Spinal cord (tissue), 10 donors: Measurements from ENCODE around the gene PCSK5. TPM values are rescaled to one million over a fixed set of nuclear protein-coding genes. Genes with fewer than 3 reads are reported as not detected.
A peak's percentile ranks its signal among the peaks of the same experiment; 100 is the strongest.
"Not testable (repeated sequence)": the region's sequence is repeated elsewhere in the genome, so short reads cannot be mapped to it uniquely, and the experiment has no call there.

Source experiments
- DNase-seq, 6 donors: peaks; one replicate each; pipeline versions ENCODE4 v3.0.0 to v3.0.0-alpha.2; 2013 to 2015; ENCODE audit warnings: low spot score in 6 of 6, low read depth in 4 of 6
- H3K27ac ChIP-seq: one replicate; pipeline ENCODE4 v1.5.1; 2013; ENCODE audit warnings: low read depth, low read length, control low read depth
- H3K27me3 ChIP-seq: one replicate; pipeline ENCODE4 v1.6.1; 2013; ENCODE audit warnings: low read length; ENCODE audit not compliant: control insufficient read depth, insufficient read depth
- H3K36me3 ChIP-seq: one replicate; pipeline ENCODE4 v1.6.1; 2013; ENCODE audit warnings: low read length; ENCODE audit not compliant: control insufficient read depth, insufficient read depth
- H3K4me1 ChIP-seq: one replicate; pipeline ENCODE4 v1.6.1; 2013; ENCODE audit warnings: low read length; ENCODE audit not compliant: control insufficient read depth, insufficient read depth
- H3K4me3 ChIP-seq: one replicate; pipeline ENCODE4 v1.5.1; 2013; ENCODE audit warnings: low read depth, low read length, control low read depth
- H3K9me3 ChIP-seq: one replicate; pipeline ENCODE4 v1.6.1; 2013; ENCODE audit warnings: low read length; ENCODE audit not compliant: control insufficient read depth, insufficient read depth
- WGBS: methylation state at CpG from one replicate; pipeline ENCODE4 v1.1.5; 2013; ENCODE audit warnings: missing lambda C conversion rate; ENCODE audit not compliant: insufficient coverage; 5-methylcytosine and 5-hydroxymethylcytosine counted together
- polyA plus RNA-seq, 2 donors: library from polyadenylated mRNA; unstranded; fragments of 120-200 nt; gene quantifications; one replicate each; pipeline ENCODE4 v1.2.1, GENCODE V29; 2013; ENCODE audit not compliant: insufficient read length in 2 of 2
- total RNA-seq, 2 donors: library from RNA; depleted of rRNA in 1 of 2; stranded (reverse); fragments of 120-200 nt in 1 of 2; fragments of >200 nt in 1 of 2; gene quantifications; one replicate each; pipeline versions ENCODE4 v1.2.3 to v1.2.4, GENCODE V29; 2013 to 2014
- donor health status: healthy.

Gene PCSK5
- total and polyA plus RNA-seq, 4 donors = 8.8 to 15.6 (median 12.5) TPM

DNA sequence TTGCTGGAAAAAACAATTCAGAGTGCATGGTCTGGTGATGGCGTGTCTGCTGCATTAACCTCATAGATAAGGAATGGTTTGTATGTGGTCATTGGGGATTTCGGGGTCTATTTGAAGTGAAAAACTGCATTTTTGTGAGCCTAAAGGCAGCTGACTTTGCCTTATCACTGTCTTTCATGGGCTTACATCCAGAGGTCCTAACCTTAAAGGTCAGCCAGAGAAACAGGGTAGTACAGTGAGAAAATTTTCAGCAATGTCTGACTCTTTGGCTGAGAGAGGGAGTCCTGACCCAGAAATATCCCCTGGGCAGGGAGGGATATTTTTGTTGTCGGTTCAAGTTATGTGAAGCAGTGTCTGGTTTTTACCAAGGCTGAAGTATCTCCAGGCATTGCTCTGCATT, 5.7 kb downstream of the PCSK5 start:
- Histone ChIP-seq H3K27ac (no peak overlapping the region), H3K9me3 (no peaks in the 10 kb centered on the region), H3K27me3 (peaks cover 3% of the 10 kb centered on the region), H3K4me3 (no peak overlapping the region), H3K4me1 (peaks cover 15% of the 10 kb centered on the region), H3K36me3 (no peaks in the 10 kb centered on the region)
- no peak for DNase-seq
- WGBS = 84% methylated on average over 3 of the region's 3 CpGs

DNA sequence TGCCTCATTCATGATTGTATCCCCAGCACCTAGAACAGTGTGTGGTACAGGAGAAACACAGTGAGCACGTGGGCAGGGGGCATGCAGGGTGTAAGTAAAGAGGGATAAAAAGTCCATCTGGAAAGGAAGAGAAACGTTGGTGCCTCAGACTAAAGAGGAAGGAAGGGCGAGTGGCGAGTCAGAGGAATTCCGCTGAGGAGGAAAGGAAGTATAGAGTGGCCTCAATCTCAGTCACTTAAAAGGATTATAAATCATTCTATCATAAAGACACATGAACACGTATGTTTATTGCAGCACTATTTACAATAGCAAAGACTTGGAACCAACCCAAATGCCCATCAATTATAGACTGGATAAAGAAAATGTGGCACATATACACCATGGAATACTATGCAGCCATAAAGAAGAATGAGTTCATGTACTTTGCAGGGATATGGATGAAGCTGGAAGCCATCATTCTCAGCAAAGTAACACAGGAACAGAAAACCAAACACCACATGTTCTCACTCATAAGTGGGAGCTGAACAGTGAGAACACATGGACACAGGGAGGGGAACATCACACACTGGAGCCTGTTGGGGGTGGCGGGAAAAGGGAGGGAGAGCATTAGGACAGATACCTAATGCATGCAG, 10.5 kb downstream of the PCSK5 start:
- not testable (repeated sequence) for H3K27ac ChIP-seq, H3K27me3 ChIP-seq, DNase-seq, H3K4me1 ChIP-seq, H3K36me3 ChIP-seq, H3K4me3 ChIP-seq, H3K9me3 ChIP-seq
- WGBS = 100% methylated on average over 1 of the region's 7 CpGs

DNA sequence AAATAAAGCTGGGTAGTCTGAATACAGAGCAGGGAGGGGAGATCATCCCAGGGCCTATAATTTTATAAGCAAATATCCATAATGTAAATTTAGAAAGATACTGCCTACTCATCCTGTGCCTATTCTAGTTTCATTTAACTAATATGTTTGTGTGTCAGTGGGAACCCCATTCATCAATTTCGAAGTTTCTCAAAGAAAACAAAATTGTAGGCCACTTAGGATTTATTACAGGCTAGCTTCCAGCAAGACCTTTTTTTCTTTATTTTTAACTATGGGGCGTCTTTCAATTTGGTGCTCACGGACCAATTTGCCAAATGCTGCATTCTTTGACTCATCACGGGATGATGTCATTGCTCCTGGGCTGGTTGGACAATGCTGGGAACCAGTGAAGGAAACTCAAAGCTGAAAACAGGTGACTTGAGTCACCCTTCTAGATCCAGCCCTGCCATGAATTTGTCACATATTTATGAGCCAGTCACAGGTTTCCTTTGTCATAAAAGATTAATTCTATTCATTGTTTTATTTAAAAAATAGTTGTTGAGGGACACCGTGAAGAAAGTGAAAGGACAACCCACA, 13.4 kb downstream of the PCSK5 start:
- H3K27ac ChIP-seq = no peak overlapping the region
- no peaks in the 10 kb centered on the region for H3K9me3 ChIP-seq
- no peaks in the 10 kb centered on the region for H3K36me3 ChIP-seq
- 57% methylated on average over 1 of the region's 5 CpGs for WGBS
- no peak overlapping the region for H3K4me3 ChIP-seq
- H3K27me3 ChIP-seq = no peaks in the 10 kb centered on the region
- DNase-seq = peak in 1 of 6 donors; percentile 21
- no peaks in the 10 kb centered on the region for H3K4me1 ChIP-seq

DNA sequence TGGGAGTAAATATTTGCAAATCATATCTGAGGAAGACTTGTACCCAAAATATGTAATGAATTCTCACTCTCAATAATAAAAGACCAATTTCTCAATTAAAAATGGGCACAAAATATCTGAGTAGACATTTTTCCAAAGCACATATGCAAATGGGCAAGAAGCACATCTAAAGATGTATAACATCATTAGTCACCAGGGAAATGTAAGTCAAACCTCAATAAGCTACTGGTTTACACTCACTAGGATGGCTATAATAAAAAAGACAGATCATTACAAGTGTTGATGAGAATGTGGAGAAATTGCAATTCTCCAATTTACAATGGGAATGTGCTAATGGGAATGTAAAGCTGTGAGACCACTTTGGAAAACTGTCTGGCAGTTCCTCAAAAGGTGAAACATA, 13.9 kb downstream of the PCSK5 start:
- Histone ChIP-seq H3K4me3 (no peak overlapping the region), H3K27me3 (no peaks in the 10 kb centered on the region), H3K27ac (no peak overlapping the region), H3K36me3 (no peaks in the 10 kb centered on the region), H3K9me3 (no peaks in the 10 kb centered on the region), H3K4me1 (no peaks in the 10 kb centered on the region)
- no peak for DNase-seq

DNA sequence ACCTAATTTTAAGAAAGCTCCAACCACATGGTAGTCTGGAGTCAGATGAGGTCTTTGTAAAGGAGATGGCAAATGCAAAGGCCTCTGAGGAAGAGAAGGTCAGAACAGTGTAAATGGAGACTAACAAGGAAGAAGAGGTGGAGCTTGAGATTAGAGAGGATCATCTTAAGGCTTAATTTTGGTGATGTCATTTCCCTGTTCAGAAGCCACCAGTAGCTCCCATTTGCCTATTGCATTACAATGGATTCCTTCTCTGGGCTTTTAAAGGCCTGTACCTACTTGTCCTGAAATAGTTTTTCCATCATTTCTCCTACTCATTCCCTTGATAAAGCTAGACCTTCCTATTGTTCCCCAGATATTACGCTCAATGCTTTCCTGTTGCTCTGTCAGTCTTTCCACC, 16.1 kb downstream of the PCSK5 start:
- Histone ChIP-seq H3K9me3 (no peaks in the 10 kb centered on the region), H3K27ac (no peak overlapping the region), H3K4me3 (no peak overlapping the region), H3K4me1 (no peaks in the 10 kb centered on the region), H3K27me3 (no peaks in the 10 kb centered on the region), H3K36me3 (no peaks in the 10 kb centered on the region)
- WGBS = 94% methylated on average over 1 of the region's 1 CpG
- DNase-seq = no peak

DNA sequence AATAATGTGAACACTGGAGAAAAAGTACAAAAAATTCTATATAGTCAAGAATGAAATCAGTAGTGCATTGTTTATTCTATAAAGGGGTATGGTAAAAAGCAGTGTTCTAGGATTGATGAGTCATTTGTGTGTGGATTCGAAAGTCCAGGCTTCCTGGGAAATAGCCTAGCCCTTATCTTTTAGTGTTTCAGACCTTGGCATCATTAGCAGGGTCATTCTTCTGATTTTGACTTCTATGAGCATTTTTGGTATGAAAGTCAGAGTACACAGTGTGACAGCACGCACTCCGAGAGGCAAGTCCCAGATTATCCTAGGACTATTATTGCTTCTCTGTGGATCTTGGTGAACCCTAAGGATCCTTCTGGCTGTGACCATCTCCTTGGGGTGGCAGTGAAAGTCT, 16.9 kb downstream of the PCSK5 start:
- no peak for DNase-seq
- Histone ChIP-seq H3K4me3 (no peak overlapping the region), H3K27ac (no peak overlapping the region), H3K9me3 (no peaks in the 10 kb centered on the region), H3K4me1 (no peaks in the 10 kb centered on the region), H3K27me3 (no peaks in the 10 kb centered on the region), H3K36me3 (no peaks in the 10 kb centered on the region)
- 100% methylated on average over 3 of the region's 3 CpGs for WGBS

DNA sequence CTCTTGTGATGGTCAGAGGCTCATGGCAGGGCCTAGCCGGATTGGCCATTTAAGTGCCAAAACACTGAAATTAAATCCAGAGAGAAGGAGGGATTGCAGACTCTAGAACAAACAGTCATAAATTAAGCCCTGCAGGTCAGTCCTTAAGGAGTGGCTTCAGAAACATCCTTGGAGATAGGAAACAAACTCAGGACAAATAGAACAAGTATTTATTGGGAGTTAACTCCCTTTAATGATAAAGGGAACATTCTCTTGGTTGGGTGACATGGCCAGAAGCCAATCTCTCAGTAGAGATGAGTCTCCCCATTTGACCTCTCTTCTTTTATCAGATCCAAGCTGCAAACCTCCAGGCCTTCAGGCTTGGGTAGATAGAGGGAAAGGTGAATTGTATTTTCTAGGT, 17.4 kb downstream of the PCSK5 start:
- Histone ChIP-seq H3K4me1 (no peaks in the 10 kb centered on the region), H3K4me3 (no peak overlapping the region), H3K9me3 (no peaks in the 10 kb centered on the region), H3K27me3 (no peaks in the 10 kb centered on the region), H3K27ac (no peak overlapping the region), H3K36me3 (no peaks in the 10 kb centered on the region)
- no peak for DNase-seq
- 67% methylated on average over 1 of the region's 1 CpG for WGBS

DNA sequence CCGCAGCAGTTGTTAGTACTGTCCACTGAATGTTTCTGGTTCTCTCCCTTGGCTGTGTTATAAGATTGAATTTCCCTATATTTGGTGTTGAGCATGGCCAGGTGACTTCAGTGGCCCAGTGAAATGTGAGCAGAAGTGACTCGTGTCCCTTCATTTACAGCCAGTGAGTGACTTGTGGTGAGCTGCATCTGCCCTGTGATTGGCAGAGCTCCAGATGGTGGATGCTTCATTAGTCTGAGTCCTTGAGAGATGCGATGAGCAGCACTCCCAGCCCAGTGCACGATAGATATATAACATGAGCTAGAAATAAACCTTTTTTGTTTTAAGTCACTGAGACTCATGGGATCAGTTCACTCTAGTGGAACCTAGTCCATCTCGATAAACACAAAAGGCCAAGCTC, 19.3 kb downstream of the PCSK5 start:
- no peak overlapping the region for H3K4me3 ChIP-seq
- H3K27me3 ChIP-seq = no peaks in the 10 kb centered on the region
- H3K36me3 ChIP-seq = no peaks in the 10 kb centered on the region
- DNase-seq = peak in 3 of 6 donors; percentile 23 to 74 (median 51)
- H3K9me3 ChIP-seq = no peaks in the 10 kb centered on the region
- WGBS = 59% methylated on average over 4 of the region's 5 CpGs
- H3K27ac ChIP-seq = no peak overlapping the region
- no peaks in the 10 kb centered on the region for H3K4me1 ChIP-seq

DNA sequence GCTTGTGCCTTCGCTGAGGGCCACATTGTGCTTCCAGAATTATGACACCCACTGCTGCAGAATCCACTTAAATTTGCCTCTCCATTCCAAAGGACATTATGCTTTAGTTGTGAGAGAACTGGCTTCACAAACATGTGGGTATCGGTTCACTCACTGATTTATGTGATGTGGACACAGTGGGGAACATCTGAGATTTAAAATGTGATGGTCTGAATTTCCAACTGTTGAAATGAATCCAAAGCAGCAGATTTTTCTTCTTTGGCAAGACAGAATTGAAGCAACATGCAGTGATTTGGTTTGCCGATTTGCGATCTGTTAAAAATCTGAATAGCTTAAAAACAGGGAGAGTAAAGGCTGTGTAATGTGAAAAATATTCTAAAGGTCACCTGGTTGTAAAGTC, 20.3 kb downstream of the PCSK5 start:
- WGBS = 27% methylated on average over 3 of the region's 4 CpGs

DNA sequence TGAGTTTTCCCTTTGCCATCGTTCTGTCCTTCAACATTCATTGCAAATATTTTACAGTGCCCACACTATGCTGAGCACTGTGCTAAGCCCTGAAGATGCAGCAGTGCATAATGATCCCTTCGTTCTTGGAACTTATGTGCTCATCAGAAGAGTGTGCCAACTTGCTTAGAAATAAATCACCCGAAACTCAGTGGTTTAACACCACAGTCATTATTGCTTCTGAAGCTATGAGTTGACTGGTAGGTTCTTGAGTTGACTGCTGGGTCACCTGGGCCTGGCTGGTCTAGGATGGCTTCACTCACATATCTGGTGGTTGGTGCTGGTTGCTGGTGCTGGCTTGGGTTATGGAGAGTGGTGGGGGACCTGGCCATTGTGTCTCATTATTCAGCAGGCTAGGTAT, 20.9 kb downstream of the PCSK5 start:
- DNase-seq = no peak
- no peaks in the 10 kb centered on the region for H3K27me3 ChIP-seq
- no peaks in the 10 kb centered on the region for H3K9me3 ChIP-seq
- no peaks in the 10 kb centered on the region for H3K4me1 ChIP-seq
- H3K4me3 ChIP-seq = no peak overlapping the region
- H3K36me3 ChIP-seq = no peaks in the 10 kb centered on the region
- no peak overlapping the region for H3K27ac ChIP-seq
- 66% methylated on average over 2 of the region's 3 CpGs for WGBS

More for the DNA sequence above, 20.3 kb downstream of the PCSK5 start:
- H3K27ac ChIP-seq = no peak overlapping the region
- no peaks in the 10 kb centered on the region for H3K27me3 ChIP-seq
- DNase-seq = peak in 3 of 6 donors; percentile 23 to 81 (median 63)
- H3K36me3 ChIP-seq = no peaks in the 10 kb centered on the region
- H3K9me3 ChIP-seq = no peaks in the 10 kb centered on the region
- H3K4me3 ChIP-seq = no peak overlapping the region
- H3K4me1 ChIP-seq = no peaks in the 10 kb centered on the region
